H1 (cell line): ENCODE data around the gene RBBP5. TPM values are rescaled to one million over a fixed set of nuclear protein-coding genes. Genes with fewer than 3 reads are reported as not detected.

Experiments used
- CTCF ChIA-PET: fragments of 300-600 bp; sonication (Branson Sonifier 250); formaldehyde crosslinking; loops from one replicate; lab custom pipeline; 2021; ENCODE audit not compliant: partially characterized antibody; lab: Charles Lee
- POLR2A ChIA-PET: fragments of 300-600 bp; sonication (Branson Sonifier 250); formaldehyde crosslinking; loops from one replicate; lab custom pipeline; 2021; ENCODE audit warnings: inconsistent platforms; ENCODE audit not compliant: partially characterized antibody; lab: Charles Lee
- DNase-seq, 2 experiments: peaks; one replicate each; pipeline versions ENCODE4 v3.0.0 to v3.0.0-alpha.2; 2010 to 2022; ENCODE audit warnings: low spot score in 2 of 2, low read depth in 1 of 2, mixed read lengths in 1 of 2
- FAIRE-seq: peaks from 2 replicates; lab custom pipeline; 2011; peaks lifted over from hg19 to GRCh38; lab: Jason Lieb, UNC
- H2AFZ ChIP-seq: 2 replicates; pipeline ENCODE4 v1.8.1; 2012; ENCODE audit warnings: low read length, inconsistent platforms
- H2AK5ac ChIP-seq: 2 replicates; pipeline ENCODE4 v1.6.1; 2013; ENCODE audit warnings: low read depth, low read length
- H2BK120ac ChIP-seq: replicated peaks from 2 replicates; pipeline ENCODE3; 2013; ENCODE audit warnings: low read depth, low read length, inconsistent platforms
- H2BK12ac ChIP-seq: 2 replicates; pipeline ENCODE4 v1.6.1; 2013; ENCODE audit warnings: low read depth, low read length
- H2BK15ac ChIP-seq: 2 replicates; pipeline ENCODE4 v1.6.1; 2013; ENCODE audit warnings: low read length
- H2BK20ac ChIP-seq: 2 replicates; pipeline ENCODE4 v1.6.1; 2013; ENCODE audit warnings: low read length
- H2BK5ac ChIP-seq: 2 replicates; pipeline ENCODE4 v1.6.1; 2013; ENCODE audit warnings: low read depth, low read length
- H3K14ac ChIP-seq: 2 replicates; pipeline ENCODE4 v1.6.1; 2013; ENCODE audit warnings: inconsistent platforms; ENCODE audit not compliant: insufficient read length
- H3K18ac ChIP-seq: 2 replicates; pipeline ENCODE4 v1.6.1; 2013; ENCODE audit warnings: low read length; ENCODE audit errors: extremely low read depth
- H3K23ac ChIP-seq: 2 replicates; pipeline ENCODE4 v1.6.1; 2013; ENCODE audit warnings: inconsistent platforms; ENCODE audit not compliant: insufficient read length
- H3K23me2 ChIP-seq: 2 replicates; pipeline ENCODE4 v1.6.1; 2013; ENCODE audit warnings: low read depth, low read length
- H3K27ac ChIP-seq: 2 replicates; pipeline ENCODE4 v1.6.1; 2011; ENCODE audit warnings: low read depth, low read length, inconsistent platforms
- H3K27me3 ChIP-seq, 4 experiments: replicated peaks in 1 of 4; 1 replicate in 1 of 4; 2 replicates in 3 of 4; pipeline versions ENCODE4 v1.6.1 to v1.8.1; 2011 to 2013; ENCODE audit warnings: low read length in 3 of 4, mild to moderate bottlenecking in 3 of 4, inconsistent platforms in 2 of 4, mixed read lengths in 2 of 4, moderate library complexity in 1 of 4; ENCODE audit not compliant: control insufficient read depth in 3 of 4, insufficient read depth in 3 of 4; ENCODE audit errors: extremely low read depth in 1 of 4
- H3K36me3 ChIP-seq, 4 experiments: 2 replicates each; pipeline versions ENCODE4 v1.6.1 to v1.8.1; 2011 to 2013; ENCODE audit warnings: mild to moderate bottlenecking in 4 of 4, low read length in 3 of 4, moderate library complexity in 2 of 4, control low read depth in 1 of 4, inconsistent platforms in 1 of 4; ENCODE audit not compliant: insufficient read depth in 4 of 4, control insufficient read depth in 2 of 4
- H3K4ac ChIP-seq: replicated peaks from 2 replicates; pipeline ENCODE3; 2013; ENCODE audit warnings: low read length, low read depth, mixed read lengths, inconsistent platforms; ENCODE audit not compliant: insufficient read length
- H3K4me1 ChIP-seq, 4 experiments: replicated peaks in 1 of 4; 1 replicate in 1 of 4; 2 replicates in 3 of 4; pipeline versions ENCODE4 v1.6.1 to v1.8.1; 2011 to 2013; ENCODE audit warnings: low read length in 3 of 4, inconsistent platforms in 2 of 4, mixed read lengths in 1 of 4; ENCODE audit not compliant: insufficient read depth in 4 of 4, control insufficient read depth in 3 of 4
- H3K4me2 ChIP-seq, 2 experiments: 2 replicates each; pipeline versions ENCODE4 v1.6.1 to v1.8.1; 2011 to 2013; ENCODE audit warnings: low read depth in 2 of 2, low read length in 2 of 2, control low read depth in 1 of 2, inconsistent platforms in 1 of 2, mild to moderate bottlenecking in 1 of 2; ENCODE audit not compliant: insufficient read depth in 1 of 2
- H3K4me3 ChIP-seq, 4 experiments: fragments of 200-600, 300-600 bp in 1 of 4; sonication (generic), shearing (Covaris generic), sonication (Bioruptor Twin) in 1 of 4; 2 replicates each; pipeline versions ENCODE4 v1.5.1 to v1.8.1; 2011 to 2016; ENCODE audit warnings: low read length in 4 of 4, low read depth in 3 of 4, control low read depth in 2 of 4, inconsistent platforms in 2 of 4, mild to moderate bottlenecking in 2 of 4, mixed read lengths in 1 of 4, moderate library complexity in 1 of 4; ENCODE audit not compliant: insufficient read depth in 2 of 4; ENCODE audit errors: extremely low read depth in 1 of 4
- H3K56ac ChIP-seq: replicated peaks from 2 replicates; pipeline ENCODE3; 2013; ENCODE audit warnings: low read depth, mild to moderate bottlenecking, mixed read lengths, low read length, inconsistent platforms; ENCODE audit not compliant: insufficient read length
- H3K79me1 ChIP-seq: 2 replicates; pipeline ENCODE4 v1.6.1; 2013; ENCODE audit warnings: low read depth, low read length, control low read depth
- H3K79me2 ChIP-seq, 2 experiments: 2 replicates each; pipeline versions ENCODE4 v1.6.1 to v1.8.1; 2012 to 2013; ENCODE audit warnings: low read length in 2 of 2, mild to moderate bottlenecking in 2 of 2, inconsistent platforms in 1 of 2; ENCODE audit not compliant: insufficient read depth in 2 of 2, control insufficient read depth in 1 of 2
- H3K9ac ChIP-seq, 4 experiments: replicated peaks in 1 of 4; 1 replicate in 1 of 4; 2 replicates in 3 of 4; pipeline versions ENCODE4 v1.6.1 to v1.8.1; 2011 to 2013; ENCODE audit warnings: low read depth in 3 of 4, low read length in 3 of 4, control low read depth in 2 of 4, mild to moderate bottlenecking in 2 of 4, moderate library complexity in 2 of 4, inconsistent platforms in 1 of 4; ENCODE audit errors: extremely low read depth in 1 of 4
- H3K9me3 ChIP-seq, 2 experiments: 2 replicates each; pipeline versions ENCODE4 v1.6.1 to v1.8.1; 2012 to 2013; ENCODE audit warnings: mild to moderate bottlenecking in 2 of 2, moderate library complexity in 2 of 2, control low read depth in 1 of 2, inconsistent platforms in 1 of 2, low read depth in 1 of 2, low read length in 1 of 2, mixed read lengths in 1 of 2; ENCODE audit not compliant: insufficient read depth in 2 of 2
- H4K20me1 ChIP-seq, 2 experiments: replicated peaks in 1 of 2; 2 replicates each; pipeline versions ENCODE3 to v1.8.1; 2011 to 2013; ENCODE audit warnings: inconsistent platforms in 2 of 2, low read length in 2 of 2, mild to moderate bottlenecking in 1 of 2; ENCODE audit not compliant: insufficient read depth in 2 of 2, control insufficient read depth in 1 of 2
- H4K5ac ChIP-seq: 2 replicates; pipeline ENCODE4 v1.6.1; 2013; ENCODE audit warnings: low read length, low read depth, mixed read lengths, inconsistent platforms; ENCODE audit not compliant: insufficient read length
- H4K8ac ChIP-seq: 2 replicates; pipeline ENCODE4 v1.8.0; 2013; ENCODE audit warnings: mild to moderate bottlenecking, moderate library complexity, low read length, inconsistent platforms; ENCODE audit not compliant: insufficient read depth; ENCODE audit errors: extremely low read depth
- H4K91ac ChIP-seq: replicated peaks from 2 replicates; pipeline ENCODE3; 2013; ENCODE audit warnings: low read length, mixed read lengths, inconsistent platforms; ENCODE audit not compliant: insufficient read length
- ASH2L ChIP-seq: fragments of 200-600, 300-600 bp; sonication (generic); IDR thresholded peaks from one replicate; pipeline ENCODE4 v1.7.1; 2017; ENCODE audit warnings: low read length
- BCL11A ChIP-seq, 2 experiments: IDR thresholded peaks; one replicate each; pipeline ENCODE4 v1.6.1; 2011; ENCODE audit warnings: low read depth in 2 of 2, low read length in 2 of 2, mild to moderate bottlenecking in 2 of 2
- BRCA1 ChIP-seq: IDR thresholded peaks from 2 replicates; pipeline ENCODE4 v1.6.1; 2012; ENCODE audit warnings: low read depth, low read length, improper control_type of control experiment
- CBX5 ChIP-seq: fragments of 300-800, 300-1000 bp; sonication (generic); IDR thresholded peaks from 2 replicates; pipeline ENCODE4 v1.7.1; 2016; ENCODE audit warnings: antibody characterized with exemption, low read length, low read depth
- CHD1 ChIP-seq: IDR thresholded peaks from 2 replicates; pipeline ENCODE4 v1.6.1; 2012; ENCODE audit warnings: low read depth, low read length, improper control_type of control experiment
- CHD2 ChIP-seq: IDR thresholded peaks from 2 replicates; pipeline ENCODE4 v1.6.1; 2012; ENCODE audit warnings: low read length, improper control_type of control experiment
- CTCF ChIP-seq, 3 experiments: IDR thresholded peaks; 1 replicate in 2 of 3; 2 replicates in 1 of 3; pipeline versions ENCODE4 v1.5.1 to v1.6.1; 2011; ENCODE audit warnings: low read length in 3 of 3, mild to moderate bottlenecking in 3 of 3, inconsistent platforms in 2 of 3, low read depth in 1 of 3, moderate library complexity in 1 of 3; ENCODE audit not compliant: insufficient read depth in 1 of 3; ENCODE audit errors: control extremely low read depth in 1 of 3
- RAD21 ChIP-seq, 2 experiments: IDR thresholded peaks in 1 of 2; conservative IDR thresholded peaks in 1 of 2; 2 replicates each; pipeline ENCODE4 v1.6.1; 2011; ENCODE audit warnings: low read depth in 2 of 2, low read length in 2 of 2, improper control_type of control experiment in 1 of 2, inconsistent platforms in 1 of 2, mild to moderate bottlenecking in 1 of 2, moderate library complexity in 1 of 2
- SIN3A ChIP-seq, 2 experiments: IDR thresholded peaks in 1 of 2; conservative IDR thresholded peaks in 1 of 2; 2 replicates each; pipeline ENCODE4 v1.6.1; 2011 to 2012; ENCODE audit warnings: low read length in 2 of 2, improper control_type of control experiment in 1 of 2, low read depth in 1 of 2, mild to moderate bottlenecking in 1 of 2
- SIRT6 ChIP-seq: IDR thresholded peaks from one replicate; pipeline ENCODE4 v1.7.1; 2012; ENCODE audit warnings: low read length, inconsistent platforms
- SP4 ChIP-seq: IDR thresholded peaks from 2 replicates; pipeline ENCODE4 v1.6.1; 2012; ENCODE audit warnings: low read length, inconsistent platforms
- YY1 ChIP-seq: IDR thresholded peaks from 2 replicates; pipeline ENCODE4 v1.6.1; 2011; ENCODE audit warnings: low read depth, mild to moderate bottlenecking, low read length
- WGBS, 2 experiments: shearing (Covaris generic) in 1 of 2; methylation state at CpG; one replicate each; pipeline versions ENCODE4 v1.1.6 to v1.1.7; 2013 to 2015; ENCODE audit warnings: low lambda C conversion rate in 2 of 2, mixed read lengths in 2 of 2, inconsistent platforms in 1 of 2, low coverage in 1 of 2, missing lambda C conversion rate in 1 of 2; ENCODE audit not compliant: insufficient replicate concordance in 2 of 2, insufficient coverage in 1 of 2, insufficient read length in 1 of 2; ENCODE audit errors: extremely low coverage in 1 of 2, missing lambda C conversion rate in 1 of 2; 5-methylcytosine and 5-hydroxymethylcytosine counted together
- polyA plus RNA-seq, 7 experiments: library from polyadenylated mRNA; depleted of rRNA in 3 of 7; stranded (reverse) in 5 of 7; unstranded in 2 of 7; fragments of >200 nt in 5 of 7; fragments of 200-250 nt in 2 of 7; gene quantifications; 1 replicate in 5 of 7; 2 replicates in 1 of 7; 4 replicates in 1 of 7; pipeline versions ENCODE4 v1.2.1 to v1.2.3, GENCODE V29; 2011 to 2013; ENCODE audit warnings: missing spikeins in 2 of 7, mixed read lengths in 2 of 7
- total RNA-seq: library from RNA; stranded (reverse); fragmentation: NEBNext Ultra II Directional; extraction: Animal tissue kit (Norgen Biotek cat#: 25700); gene quantifications from 2 replicates; pipeline ENCODE4 v1.2.1, GENCODE V29; 2021

The RBBP5 gene
- total and polyA plus RNA-seq, 2 of the 8 experiments (the other 6 are each of a cell fraction or from before 2014, with no cell fraction given), result 6.7 to 21.5 TPM

GRCh38 chr1:205046870-205047269 lies 74.9 kb downstream of the RBBP5 start:
- Histone ChIP-seq H3K4me3 (no peak overlapping the region), H4K5ac (no peak overlapping the region), H3K18ac (no peak overlapping the region), H3K9ac (no peak overlapping the region), H2BK20ac (no peak overlapping the region), H3K23ac (no peak overlapping the region), H3K4ac (no peak overlapping the region), H2BK12ac (no peak overlapping the region), H3K4me2 (no peak overlapping the region), H2BK120ac (no peak overlapping the region), H4K8ac (no peak overlapping the region), H4K91ac (no peak overlapping the region), H2AFZ (no peak overlapping the region), H2BK15ac (no peak overlapping the region), H4K20me1 (peaks cover 2 to 3% of the 10 kb centered on the region in 2 experiments), H3K79me1 (no peaks in the 10 kb centered on the region), H3K14ac (no peak overlapping the region), H3K27ac (no peak overlapping the region), H3K36me3 (no peaks in the 10 kb centered on the region), H3K56ac (no peak overlapping the region), H3K9me3 (no peaks in the 10 kb centered on the region), H3K4me1 (peaks cover 13 to 27% (median 16%) of the 10 kb centered on the region in 4 experiments), H3K27me3 (peaks cover 0 to 25% (median 16%) of the 10 kb centered on the region in 4 experiments; a peak in 5 of 7 replicates), H3K23me2 (peaks cover 3% of the 10 kb centered on the region; the same call in 1 of the 2 replicates), H2AK5ac (no peak overlapping the region), H3K79me2 (no peaks in the 10 kb centered on the region), H2BK5ac (no peak overlapping the region)
- TF ChIP-seq SIRT6, result no peak
- TF ChIP-seq CBX5, result no peak
- TF ChIP-seq BRCA1, result no peak
- no peak for TF ChIP-seq CHD1
- TF ChIP-seq SIN3A (conservative IDR thresholded peaks at IDR 0.05 in 1 of 2, IDR thresholded peaks at IDR 0.05 in 1 of 2; ENCODE audit: low read depth in 1 of 2, low read length in 2 of 2), result no peak
- TF ChIP-seq SP4, result no peak
- no peak for TF ChIP-seq ASH2L
- TF ChIP-seq BCL11A (IDR thresholded peaks at IDR 0.05; ENCODE audit: low read depth in 2 of 2, low read length in 2 of 2), result no peak
- TF ChIP-seq RAD21 (IDR thresholded peaks at IDR 0.05 in 1 of 2, conservative IDR thresholded peaks at IDR 0.05 in 1 of 2; ENCODE audit: low read depth in 2 of 2, low read length in 2 of 2), result no peak
- no peak for TF ChIP-seq CHD2
- no peak for TF ChIP-seq CTCF (IDR thresholded peaks at IDR 0.05; ENCODE audit: control extremely low read depth in 1 of 3, insufficient read depth in 1 of 3, low read depth in 1 of 3, low read length in 3 of 3)
- TF ChIP-seq YY1, result no peak
- no peak for FAIRE-seq
- DNase-seq, result no peak
- POLR2A ChIA-PET, result interaction anchor here (0.8 kb wide), 1 partner anchor 44 kb away, joined by 3 read pairs; no protein-coding TSS in a partner anchor
- CTCF ChIA-PET, result interaction anchor here (0.7 to 38.9 kb wide), 6 partner anchors 15 to 648 kb away, joined by 3 to 1336 read pairs (median 4); no protein-coding TSS in a partner anchor
- 74% methylated on average over 4 of the region's 4 CpGs; no CpG with 5 or more reads in 1 of the 2 experiments for WGBS, 2 experiments
